H9 (cell line): ENCODE data around the gene L1CAM. TPM values are rescaled to one million over a fixed set of nuclear protein-coding genes. Genes with fewer than 3 reads are reported as not detected.

ENCODE experiments used
- DNase-seq: peaks from one replicate; pipeline ENCODE4 v3.0.0-alpha.2; 2017
- H2AFZ ChIP-seq: one replicate; pipeline ENCODE4 v1.6.1; 2013; ENCODE audit warnings: mild to moderate bottlenecking, low read length, control low read depth, moderate library complexity
- H2AK5ac ChIP-seq: 2 replicates; pipeline ENCODE4 v1.6.1; 2013; ENCODE audit warnings: low read length, control low read depth, mixed read lengths; ENCODE audit not compliant: insufficient read length
- H2BK120ac ChIP-seq: one replicate; pipeline ENCODE4 v1.6.1; 2013; ENCODE audit warnings: low read depth, mild to moderate bottlenecking, low read length, control low read depth, inconsistent platforms; ENCODE audit not compliant: poor library complexity, severe bottlenecking
- H2BK12ac ChIP-seq: 2 replicates; pipeline ENCODE4 v1.6.1; 2013; ENCODE audit warnings: low read length, control low read depth, mixed read lengths, low read depth; ENCODE audit not compliant: insufficient read length
- H2BK15ac ChIP-seq: 2 replicates; pipeline ENCODE4 v1.6.1; 2013; ENCODE audit warnings: low read depth, low read length, control low read depth
- H2BK20ac ChIP-seq: one replicate; pipeline ENCODE4 v1.6.1; 2013; ENCODE audit warnings: low read depth, mild to moderate bottlenecking, low read length, control low read depth, inconsistent platforms; ENCODE audit not compliant: poor library complexity, severe bottlenecking
- H2BK5ac ChIP-seq: 2 replicates; pipeline ENCODE4 v1.6.1; 2013; ENCODE audit warnings: low read length, control low read depth, mixed read lengths; ENCODE audit not compliant: insufficient read length
- H3K14ac ChIP-seq: 2 replicates; pipeline ENCODE4 v1.6.1; 2013; ENCODE audit warnings: low read length, control low read depth; ENCODE audit not compliant: insufficient read depth
- H3K18ac ChIP-seq: 2 replicates; pipeline ENCODE4 v1.6.1; 2013; ENCODE audit warnings: low read depth, mild to moderate bottlenecking, mixed read lengths, low read length, control low read depth; ENCODE audit not compliant: insufficient read length
- H3K23ac ChIP-seq: 2 replicates; pipeline ENCODE4 v1.6.1; 2013; ENCODE audit warnings: low read length, control low read depth, mixed read lengths, low read depth; ENCODE audit not compliant: insufficient read length
- H3K23me2 ChIP-seq: 2 replicates; pipeline ENCODE4 v1.6.1; 2013; ENCODE audit warnings: low read depth, mild to moderate bottlenecking, mixed read lengths, low read length, control low read depth; ENCODE audit not compliant: insufficient read length, poor library complexity, severe bottlenecking
- H3K27ac ChIP-seq: 2 replicates; pipeline ENCODE4 v1.5.1; 2013; ENCODE audit warnings: low read length, control low read depth, mixed read lengths, low read depth; ENCODE audit not compliant: insufficient read length
- H3K27me3 ChIP-seq: 2 replicates; pipeline ENCODE4 v1.6.1; 2013; ENCODE audit warnings: low read length, control low read depth, inconsistent platforms; ENCODE audit not compliant: insufficient read depth
- H3K4ac ChIP-seq: 2 replicates; pipeline ENCODE4 v1.6.1; 2013; ENCODE audit warnings: low read depth, mild to moderate bottlenecking, control low read depth, inconsistent platforms, low read length, moderate library complexity
- H3K4me1 ChIP-seq: 2 replicates; pipeline ENCODE4 v1.6.1; 2013; ENCODE audit warnings: low read length, control low read depth, inconsistent platforms; ENCODE audit not compliant: insufficient read depth
- H3K4me2 ChIP-seq: 2 replicates; pipeline ENCODE4 v1.6.1; 2013; ENCODE audit warnings: low read length, control low read depth, mixed read lengths; ENCODE audit not compliant: insufficient read length, insufficient read depth
- H3K56ac ChIP-seq: 2 replicates; pipeline ENCODE4 v1.6.1; 2013; ENCODE audit warnings: low read depth, mild to moderate bottlenecking, mixed read lengths, low read length, control low read depth; ENCODE audit not compliant: insufficient read length
- H3K79me1 ChIP-seq: 2 replicates; pipeline ENCODE4 v1.6.1; 2013; ENCODE audit warnings: low read depth, mild to moderate bottlenecking, moderate library complexity, low read length, control low read depth, inconsistent platforms; ENCODE audit not compliant: insufficient read depth, poor library complexity, severe bottlenecking
- H3K79me2 ChIP-seq: 2 replicates; pipeline ENCODE4 v1.6.1; 2013; ENCODE audit warnings: low read length, control low read depth, inconsistent platforms; ENCODE audit not compliant: insufficient read depth
- H3K9ac ChIP-seq: 2 replicates; pipeline ENCODE4 v1.6.1; 2013; ENCODE audit warnings: low read length, control low read depth, mixed read lengths; ENCODE audit not compliant: insufficient read length; ENCODE audit errors: extremely low read depth
- H3K9me3 ChIP-seq: one replicate; pipeline ENCODE4 v1.6.1; 2013; ENCODE audit warnings: low read depth, low read length, inconsistent platforms; ENCODE audit not compliant: control insufficient read depth
- H3T11ph ChIP-seq: one replicate; pipeline ENCODE4 v1.6.1; 2013; ENCODE audit warnings: mild to moderate bottlenecking, low read length, control low read depth, inconsistent platforms
- H4K20me1 ChIP-seq: one replicate; pipeline ENCODE4 v1.6.1; 2013; ENCODE audit not compliant: control insufficient read depth, insufficient read length, insufficient read depth
- H4K5ac ChIP-seq: 2 replicates; pipeline ENCODE4 v1.6.1; 2013; ENCODE audit warnings: low read depth, mild to moderate bottlenecking, mixed read lengths, low read length, control low read depth; ENCODE audit not compliant: insufficient read length
- H4K8ac ChIP-seq: replicated peaks from 2 replicates; pipeline ENCODE4 v1.6.1; 2013; ENCODE audit warnings: low read length, control low read depth, mixed read lengths, low read depth; ENCODE audit not compliant: insufficient read length
- H4K91ac ChIP-seq: 2 replicates; pipeline ENCODE4 v1.6.1; 2013; ENCODE audit warnings: low read depth, mild to moderate bottlenecking, moderate library complexity, mixed read lengths, low read length, control low read depth; ENCODE audit not compliant: insufficient read length
- H3K27ac Mint-ChIP-seq, 3 experiments: 2 replicates in 2 of 3; 3 replicates in 1 of 3; pipeline ENCODE4 v1.8.0; 2020 to 2021; ENCODE audit warnings: mixed read lengths in 3 of 3, mild to moderate bottlenecking in 1 of 3, moderate library complexity in 1 of 3
- H3K27me3 Mint-ChIP-seq: 2 replicates; pipeline ENCODE4 v1.8.0; 2021; ENCODE audit warnings: low read depth, mild to moderate bottlenecking, moderate library complexity, mixed read lengths
- H3K36me3 Mint-ChIP-seq, 3 experiments: 2 replicates in 2 of 3; 3 replicates in 1 of 3; pipeline ENCODE4 v1.8.0; 2020 to 2021; ENCODE audit warnings: low read depth in 3 of 3, mixed read lengths in 3 of 3; ENCODE audit not compliant: insufficient read depth in 1 of 3
- H3K4me1 Mint-ChIP-seq, 2 experiments: 2 replicates each; pipeline ENCODE4 v1.8.0; 2020; ENCODE audit warnings: mixed read lengths in 2 of 2
- H3K4me3 Mint-ChIP-seq, 2 experiments: 2 replicates in 1 of 2; 3 replicates in 1 of 2; pipeline ENCODE4 v1.8.0; 2020 to 2021; ENCODE audit warnings: mild to moderate bottlenecking in 2 of 2, mixed read lengths in 2 of 2, moderate library complexity in 1 of 2
- H3K9me3 Mint-ChIP-seq, 2 experiments: 2 replicates in 1 of 2; 3 replicates in 1 of 2; pipeline ENCODE4 v1.8.0; 2020; ENCODE audit warnings: mild to moderate bottlenecking in 2 of 2, mixed read lengths in 2 of 2, moderate library complexity in 1 of 2
- CTCF ChIP-seq: fragments of 200-600 bp; sonication (generic); conservative IDR thresholded peaks from 3 replicates; pipeline ENCODE4 v1.8.0; 2021; ENCODE audit warnings: antibody characterized with exemption, mild to moderate bottlenecking
- WGBS: extraction: QIAGEN DNeasy Blood & Tissue Kit; methylation state at CpG from one replicate; pipeline ENCODE4 v1.1.7; 2013; ENCODE audit warnings: missing lambda C conversion rate, low lambda C conversion rate, mixed read lengths; ENCODE audit not compliant: insufficient read length; ENCODE audit errors: extremely low coverage; 5-methylcytosine and 5-hydroxymethylcytosine counted together
- total RNA-seq: library from RNA; stranded (reverse); gene quantifications from 2 replicates; pipeline ENCODE4 v1.2.1, GENCODE V29; 2021

The L1CAM gene
- total RNA-seq, 1 experiment from 2014 or later = 22.7 TPM

DNA sequence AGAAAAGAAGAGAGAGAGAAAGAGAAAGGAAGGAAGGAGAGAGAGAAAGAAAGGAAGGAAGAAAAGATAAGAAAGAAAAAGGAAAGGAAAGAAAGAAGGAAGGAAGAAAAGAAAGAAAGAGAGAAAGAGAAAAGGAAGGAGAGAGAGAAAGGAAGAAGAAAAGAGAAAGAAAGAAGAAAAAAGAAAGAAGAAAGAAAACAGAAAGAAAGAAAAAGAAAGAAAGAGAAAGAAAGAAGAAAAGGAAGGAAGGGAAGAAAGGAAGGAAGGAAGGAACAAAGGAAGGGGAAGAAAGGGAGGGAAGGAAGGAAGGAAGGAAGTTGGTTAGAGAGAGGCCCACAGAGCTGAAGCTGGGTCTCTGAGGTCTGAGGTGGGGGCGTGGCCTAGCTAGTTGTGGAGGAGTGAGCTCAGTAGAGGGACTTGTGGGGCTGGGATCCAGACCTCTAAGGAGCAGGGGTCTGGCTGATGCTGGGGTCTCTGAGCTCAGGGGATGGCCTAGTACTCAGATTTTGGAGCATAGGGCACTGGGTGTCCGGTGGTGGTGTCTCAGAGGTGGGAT, 28.5 kb downstream of the L1CAM start:
- Histone ChIP-seq H3K56ac (no peak overlapping the region), H2BK12ac (no peak overlapping the region), H3K23ac (no peak overlapping the region), H4K91ac (no peak overlapping the region), H3K23me2 (no peaks in the 10 kb centered on the region), H2AFZ (no peak overlapping the region), H2BK120ac (no peak overlapping the region), H3K4me1 (no peaks in the 10 kb centered on the region), H3K9me3 (peaks cover 51% of the 10 kb centered on the region), H4K20me1 (no peaks in the 10 kb centered on the region), H3K79me2 (no peaks in the 10 kb centered on the region), H2BK5ac (no peak overlapping the region), H3K18ac (no peak overlapping the region), H3K79me1 (no peaks in the 10 kb centered on the region), H3K14ac (no peak overlapping the region), H3K4me2 (no peak overlapping the region), H2BK20ac (no peak overlapping the region), H4K5ac (no peak overlapping the region), H3K27ac (no peak overlapping the region), H3T11ph (no peak overlapping the region), H2BK15ac (no peak overlapping the region), H4K8ac (no peak overlapping the region), H3K4ac (no peak overlapping the region), H3K9ac (no peak overlapping the region), H2AK5ac (no peak overlapping the region), H3K27me3 (no peaks in the 10 kb centered on the region)
- no peak overlapping the region for H3K4me3 Mint-ChIP-seq
- DNase-seq = no peak
- peaks cover 0 to 9% (median 2%) of the 10 kb centered on the region in 3 experiments; a peak in 3 of 7 replicates for H3K36me3 Mint-ChIP-seq
- peaks cover 83 to 90% of the 10 kb centered on the region in 2 experiments for H3K9me3 Mint-ChIP-seq
- TF ChIP-seq CTCF = no peak
- peaks cover 19% of the 10 kb centered on the region for H3K27me3 Mint-ChIP-seq
- WGBS = no CpG with 5 or more reads among the region's 2 CpGs
- peaks cover 19 to 22% of the 10 kb centered on the region in 2 experiments for H3K4me1 Mint-ChIP-seq
- no peak overlapping the region for H3K27ac Mint-ChIP-seq
